CD1c-positive myeloid dendritic cell (primary cell): Measurements from ENCODE around the gene MRPL30.
"Not testable (repeated sequence)": the region's sequence is repeated elsewhere in the genome, so short reads cannot be mapped to it uniquely, and the experiment has no call there.

Source experiments
- DNase-seq: peaks from one replicate; pipeline ENCODE4 v3.0.0-alpha.2; 2016; ENCODE audit errors: extremely low spot score

MRPL30 gene

DNA sequence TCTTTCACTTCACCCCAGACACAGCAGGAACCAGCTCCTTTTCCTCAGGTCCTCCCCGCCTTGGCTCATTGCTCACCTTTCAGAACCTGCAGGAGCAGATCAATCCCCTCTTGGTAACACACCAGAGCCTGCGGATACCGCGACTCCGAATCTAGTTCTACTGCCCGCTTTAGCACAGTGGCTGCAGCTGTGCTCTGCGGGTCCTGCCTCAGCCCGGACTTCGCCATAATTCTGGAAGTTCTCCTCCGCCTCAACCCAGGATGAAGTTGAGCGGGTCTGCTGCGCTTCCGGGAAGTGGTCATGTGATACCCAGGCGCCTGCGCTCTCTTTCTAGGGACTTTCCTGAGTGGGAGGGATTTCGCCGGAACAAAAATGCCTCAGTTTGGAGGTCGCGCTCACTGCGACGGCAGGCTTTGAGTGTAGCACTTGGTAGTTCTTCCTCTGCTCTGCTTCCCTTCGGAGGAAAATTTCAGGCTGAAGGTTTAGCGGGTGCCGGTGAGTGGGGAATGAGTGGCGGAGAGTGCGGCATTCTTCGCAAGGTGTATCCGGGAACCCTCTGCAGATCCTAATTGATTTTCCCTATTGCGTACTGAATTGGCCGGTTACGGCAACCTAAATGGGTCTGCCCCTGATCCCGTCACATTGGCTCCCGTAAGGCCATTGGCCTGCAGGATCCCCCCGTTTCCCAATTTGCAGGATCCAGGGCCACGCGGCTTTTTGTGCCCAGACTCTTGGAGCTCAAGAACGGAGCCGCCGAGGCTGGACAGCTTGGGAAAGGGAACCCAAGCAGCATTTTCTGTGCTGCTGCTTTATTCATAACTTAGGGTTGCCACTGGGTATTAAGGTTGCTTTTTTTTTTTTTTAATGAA, at the start of gene MRPL30, which contains the start of gene MITD1:
Gene MRPL30 (plus strand): TSS at position 430 of the 869 bp plus-strand sequence. CDS start 5,020 bp downstream, outside the sequence.
Gene MITD1 (minus strand): TSS at position 304 of the 869 bp plus-strand sequence. CDS start 77 bp downstream, at position 227.
- peak; percentile 97 for DNase-seq

DNA sequence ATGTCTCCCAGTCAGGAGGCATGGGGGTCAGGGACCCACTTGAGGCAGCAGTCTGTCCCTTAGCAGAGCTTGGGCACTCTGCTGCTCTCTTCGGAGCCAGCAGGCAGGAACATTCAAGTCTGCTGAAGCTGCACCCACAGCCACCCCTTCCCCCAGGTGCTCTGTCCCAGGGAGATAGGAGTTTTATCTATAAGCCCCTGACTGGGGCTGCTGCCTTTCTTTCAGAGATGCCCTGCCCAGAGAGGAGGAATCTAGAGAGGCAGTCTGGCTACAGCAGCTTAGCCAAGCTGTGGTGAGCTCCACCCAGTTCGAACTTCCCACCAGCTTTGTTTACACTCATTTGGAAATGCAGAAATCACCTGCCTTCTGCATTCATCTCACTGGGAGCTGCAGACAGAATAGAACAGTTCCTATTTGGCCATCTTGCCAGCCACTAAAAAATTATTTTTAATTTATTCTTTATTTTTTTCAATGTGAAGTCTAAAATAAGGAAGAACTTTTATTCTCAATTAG, 45.9 kb upstream of the MRPL30 start:
- DNase-seq: not testable (repeated sequence)

DNA sequence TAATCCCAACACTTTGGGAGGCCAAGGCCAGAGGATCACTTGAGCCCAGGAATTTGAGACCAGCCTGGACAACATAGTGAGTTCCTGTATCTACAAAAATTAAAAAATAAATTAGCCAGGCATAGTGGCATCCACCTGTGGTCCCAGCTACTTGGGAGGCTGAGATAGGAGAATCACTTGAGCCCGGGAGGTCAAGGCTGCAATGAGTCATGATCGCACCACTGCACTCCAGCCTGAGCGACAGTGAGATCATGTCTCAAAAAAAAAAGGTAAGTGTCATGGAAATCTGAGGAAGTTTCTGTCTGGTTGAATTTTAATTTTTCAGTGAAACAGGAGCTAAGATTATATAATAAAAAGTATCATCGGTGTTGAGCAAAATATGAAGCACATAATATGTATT, 42.0 kb upstream of the MRPL30 start:
- DNase-seq: no peak

DNA sequence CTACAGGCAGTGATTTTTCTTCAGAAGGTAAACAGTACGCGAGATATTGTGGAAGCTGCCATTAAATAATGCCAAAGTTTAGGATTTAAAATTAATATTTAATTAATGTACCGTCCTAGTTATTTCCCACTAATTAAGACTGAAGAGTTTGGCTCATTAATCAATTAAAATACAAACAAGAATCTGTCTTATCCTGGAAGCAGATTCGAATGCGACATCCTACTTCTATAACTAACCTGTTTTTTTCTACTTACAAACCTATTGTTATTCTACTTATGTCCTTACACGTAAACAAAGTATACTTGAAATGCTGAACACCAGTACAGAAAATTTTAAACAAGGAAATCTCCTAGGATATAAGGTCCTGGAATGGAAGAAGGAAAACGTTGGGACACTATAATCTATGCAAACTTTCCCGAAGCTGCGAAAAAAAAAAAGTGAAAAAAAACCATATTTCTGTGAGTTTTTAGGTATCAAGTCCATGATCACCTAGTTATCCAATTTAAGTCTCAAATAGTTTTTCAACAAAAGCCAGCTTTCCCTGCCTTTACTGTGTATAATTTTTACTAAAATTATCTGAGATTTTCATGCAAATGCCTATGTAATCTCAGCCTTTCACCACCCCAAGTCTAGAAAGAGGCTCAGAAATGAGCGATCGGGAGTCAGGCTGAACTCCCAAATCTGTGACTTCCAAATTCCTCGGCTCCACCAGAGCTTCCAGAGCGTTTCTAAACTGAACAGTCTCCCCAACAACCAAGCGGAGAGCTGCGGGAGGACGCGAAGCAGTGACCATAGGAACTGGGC, 40.7 kb upstream of the MRPL30 start:
- DNase-seq: no peak

DNA sequence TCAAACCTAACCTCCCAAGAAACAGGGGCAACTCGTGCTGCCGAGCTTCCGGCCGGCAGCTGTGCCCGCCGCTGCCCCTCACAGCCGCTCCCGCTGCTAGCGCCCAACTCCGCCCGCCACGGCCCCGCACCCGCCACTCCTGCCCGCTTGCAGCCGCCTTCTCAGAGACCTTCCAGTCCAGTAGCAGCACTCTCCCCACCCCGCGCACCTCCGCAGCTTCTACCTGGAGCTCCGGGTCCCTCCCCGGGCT, 40.2 kb upstream of the MRPL30 start:
- DNase-seq: peak; percentile 48

DNA sequence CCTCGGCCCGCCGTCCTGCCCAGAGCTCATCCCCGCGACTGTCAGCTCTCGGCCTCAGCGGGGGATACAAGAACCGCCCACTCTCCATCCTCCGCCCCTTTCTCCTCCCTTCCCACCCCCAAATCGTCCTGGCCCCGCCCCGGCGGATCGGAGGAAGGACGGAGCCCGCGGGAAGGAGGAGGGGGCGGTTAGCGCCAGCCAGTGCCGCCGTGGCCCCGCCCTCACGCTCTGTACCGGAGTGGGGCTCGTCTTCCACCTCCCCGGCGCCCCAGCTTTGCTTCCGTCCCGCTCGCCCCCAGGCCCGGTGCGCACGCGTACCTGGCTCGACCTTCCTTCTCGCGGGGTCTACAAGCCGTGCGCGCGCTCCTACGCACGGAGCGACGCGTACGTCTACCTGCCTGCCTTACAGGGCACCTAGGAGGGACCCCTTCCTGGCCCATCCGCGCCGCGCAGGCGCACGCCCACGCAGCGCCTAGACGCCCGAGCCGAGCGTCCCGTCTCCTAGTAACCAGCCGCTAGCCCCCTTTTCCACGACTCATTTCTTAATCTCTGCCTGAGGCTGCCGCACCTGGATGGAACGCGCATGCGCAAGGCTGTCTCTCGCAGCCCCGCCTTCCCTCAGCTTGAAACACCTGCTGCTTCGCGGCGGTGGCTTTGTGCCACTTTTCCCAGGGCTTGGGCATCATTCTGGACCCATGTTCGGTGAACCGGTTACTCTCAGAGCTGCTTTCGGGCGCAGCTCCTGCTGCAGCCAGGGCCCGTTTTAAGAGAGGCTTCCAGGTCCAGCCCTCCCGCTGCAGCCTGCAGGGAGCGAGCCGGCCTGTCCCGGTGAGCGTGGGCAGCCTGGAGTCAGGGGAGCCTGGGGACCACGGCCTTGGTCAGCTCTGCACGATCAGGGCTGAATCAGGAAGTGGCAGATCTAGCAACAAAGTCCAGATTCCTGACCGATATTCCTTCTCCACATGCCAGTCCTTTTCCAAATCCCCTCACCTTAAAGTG, 39.6 kb upstream of the MRPL30 start, which contains the start of gene C2orf15:
Gene C2orf15 (plus strand): TSS at position 598 of the 999 bp plus-strand sequence. CDS start 8,852 bp downstream, outside the sequence.
- DNase-seq: peak; percentile 90

DNA sequence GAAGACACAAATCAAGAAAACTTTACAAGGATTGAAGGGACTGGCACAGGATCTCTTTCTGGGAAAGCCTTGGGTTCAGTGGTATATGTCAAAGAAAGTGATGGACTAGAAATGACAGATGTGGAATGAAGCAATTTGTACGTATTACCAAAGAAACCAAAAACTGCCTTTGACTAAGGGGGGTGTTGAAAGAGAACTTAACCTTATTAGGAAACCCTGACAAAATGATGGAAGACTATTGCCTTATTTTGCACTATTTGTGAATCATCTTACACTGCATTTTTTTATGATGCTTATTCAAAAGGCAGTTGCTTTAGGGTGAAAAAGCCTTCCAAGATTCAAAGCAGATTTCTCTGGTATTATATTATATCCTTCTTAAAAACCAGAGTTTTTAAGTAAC, 30.3 kb upstream of the MRPL30 start:
- DNase-seq: peak; percentile 38

DNA sequence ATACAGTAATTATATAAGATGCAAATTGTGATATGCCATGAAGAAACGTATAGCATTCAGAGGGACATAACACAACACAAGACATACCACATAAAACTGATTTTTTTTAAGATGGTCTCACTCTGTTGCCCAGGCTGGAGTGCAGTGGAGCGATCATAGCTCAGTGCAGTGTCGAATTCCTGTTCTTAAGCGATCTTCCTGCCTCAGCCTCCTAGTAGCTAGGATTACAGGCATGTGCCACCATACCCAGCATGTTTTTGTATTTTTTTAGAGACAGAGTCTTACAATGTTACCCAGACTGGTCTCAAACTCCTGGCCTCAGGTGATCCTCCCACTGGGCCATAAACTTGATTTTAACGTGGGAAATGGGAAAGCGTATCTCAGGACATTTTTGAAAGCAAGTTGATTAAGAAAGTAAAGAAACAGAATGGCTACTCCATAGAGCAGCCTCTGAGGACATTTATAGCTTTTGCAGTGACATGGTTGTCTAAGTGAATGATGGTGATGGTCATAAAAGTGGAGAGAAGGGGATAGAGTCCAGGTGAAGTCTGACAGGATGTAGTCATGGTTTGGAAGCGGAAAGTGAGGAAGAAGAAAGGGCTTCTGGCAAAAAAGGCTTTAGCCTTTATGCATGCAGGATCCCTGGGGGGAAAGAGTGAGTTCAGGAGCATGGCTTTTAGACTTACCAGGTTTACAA, 28.6 kb upstream of the MRPL30 start:
- DNase-seq: no peak

DNA sequence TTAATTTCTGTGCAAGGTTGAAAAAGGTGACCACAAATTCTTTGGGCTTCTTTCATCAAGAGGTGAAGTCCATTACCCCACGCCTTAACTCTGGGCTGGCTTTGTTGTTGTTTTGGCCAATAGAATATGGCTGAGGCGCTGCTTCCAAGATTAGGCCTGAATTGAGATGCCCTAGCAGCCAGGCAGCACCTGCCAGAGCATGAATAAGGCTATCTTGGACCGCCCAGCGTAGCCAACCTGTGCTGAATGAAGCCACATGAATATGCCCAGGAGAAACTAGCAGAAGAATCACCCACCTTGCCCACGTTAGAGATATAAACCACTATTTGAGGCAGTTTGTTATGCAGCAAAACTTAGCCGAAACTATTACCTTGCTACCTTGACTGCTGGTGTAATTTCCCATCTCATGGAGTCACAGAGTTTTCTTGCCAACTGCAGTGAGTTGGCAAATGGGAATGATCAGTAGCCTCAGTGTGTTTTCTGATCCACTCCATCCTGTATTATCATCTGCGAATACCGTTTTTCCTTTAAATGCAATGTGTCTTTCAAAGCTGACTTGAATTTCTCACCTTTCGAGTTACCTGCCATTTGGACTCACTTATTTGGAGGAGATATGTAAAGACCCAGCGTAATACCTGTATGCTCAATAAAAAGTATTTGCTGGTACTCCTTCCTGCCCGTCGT, 26.9 kb upstream of the MRPL30 start:
- no peak for DNase-seq

DNA sequence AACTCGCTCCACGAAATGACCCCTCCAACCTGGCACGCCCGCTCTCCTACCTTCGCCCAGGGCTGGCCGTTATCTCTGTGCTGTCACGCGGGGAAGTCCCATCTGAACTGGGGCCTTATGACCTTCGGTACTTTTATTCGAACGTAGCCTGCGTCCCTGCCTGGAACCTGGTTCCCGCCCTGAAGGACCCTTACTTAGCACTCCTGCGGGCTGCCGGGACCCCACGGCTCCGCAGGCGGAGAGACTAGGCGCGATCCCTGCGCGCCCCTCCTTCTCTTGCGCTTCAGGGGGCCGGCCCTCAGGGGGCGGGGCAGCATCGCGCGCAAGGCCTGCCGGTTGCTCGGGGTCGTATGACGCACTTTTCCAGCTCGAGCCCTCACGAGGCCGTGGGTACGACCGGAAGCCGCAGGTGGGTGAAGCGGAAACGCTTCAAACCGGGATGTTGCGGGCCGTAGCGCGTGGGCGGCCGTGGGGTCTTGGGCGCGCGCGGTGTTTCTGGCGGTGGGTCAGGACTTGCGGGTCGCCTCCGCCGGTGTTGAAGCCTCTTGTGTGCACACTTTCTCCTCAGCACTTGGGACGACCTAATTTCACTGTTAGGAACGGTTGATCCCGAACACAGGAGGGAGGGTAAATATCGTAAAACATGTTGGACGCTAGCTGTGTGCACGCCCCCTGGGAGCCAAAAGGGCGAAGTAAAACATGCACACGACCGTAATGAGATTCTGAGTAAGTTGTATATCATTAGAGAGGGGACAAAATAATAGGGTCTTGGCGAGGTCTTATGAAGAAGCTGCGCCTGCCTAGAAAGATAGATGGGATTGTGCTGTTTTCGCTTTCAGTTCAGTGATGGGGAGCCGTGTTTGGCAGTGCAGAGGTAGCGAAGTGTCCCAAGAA, 26.1 kb upstream of the MRPL30 start, which contains the start of the genes LIPT1 and TSGA10:
Gene LIPT1 (plus strand): TSS at position 325 of the 894 bp plus-strand sequence. CDS start 6,991 bp downstream, outside the sequence.
Gene TSGA10 (minus strand): TSS at position 300 of the 894 bp plus-strand sequence. CDS start 45,503 bp downstream, outside the sequence.
- peak; percentile 95 for DNase-seq

DNA sequence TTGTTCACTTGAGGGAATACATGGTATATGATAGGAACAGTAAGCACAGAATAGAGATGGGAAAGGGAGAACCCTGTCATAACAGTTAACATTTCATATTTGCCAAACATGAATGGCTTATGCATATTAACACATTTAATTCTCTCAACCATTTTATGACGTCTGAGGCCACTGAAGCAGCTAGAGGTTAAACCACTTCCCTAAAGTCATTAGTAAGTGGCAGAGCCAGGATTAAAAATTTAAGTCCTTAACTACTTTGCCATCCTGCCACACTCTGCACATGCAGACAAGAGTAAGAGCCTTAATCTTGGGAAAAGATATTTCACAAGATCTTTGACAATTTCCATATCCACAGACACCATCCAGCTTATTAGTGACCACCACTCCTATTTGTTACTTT, 24.1 kb upstream of the MRPL30 start:
- DNase-seq: no peak

DNA sequence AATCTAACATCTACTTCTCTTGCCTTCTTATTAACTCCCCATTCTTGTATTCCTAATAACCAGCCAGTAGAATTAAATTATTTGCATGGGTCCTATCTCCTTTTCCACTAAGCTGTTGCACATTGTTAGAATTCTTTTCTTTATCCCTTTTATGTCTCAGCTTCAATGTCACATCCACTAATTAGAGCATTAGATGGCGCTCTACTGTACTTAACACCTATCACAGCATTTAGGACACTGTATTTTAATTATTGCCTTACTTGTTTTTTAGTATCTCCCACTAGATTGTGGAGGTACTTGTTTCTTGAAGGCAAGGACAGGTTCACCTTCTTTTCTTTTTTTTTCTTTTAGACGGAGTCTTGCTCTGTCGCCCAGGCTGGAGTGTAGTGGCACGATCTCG, 22.4 kb upstream of the MRPL30 start:
- DNase-seq: no peak

DNA sequence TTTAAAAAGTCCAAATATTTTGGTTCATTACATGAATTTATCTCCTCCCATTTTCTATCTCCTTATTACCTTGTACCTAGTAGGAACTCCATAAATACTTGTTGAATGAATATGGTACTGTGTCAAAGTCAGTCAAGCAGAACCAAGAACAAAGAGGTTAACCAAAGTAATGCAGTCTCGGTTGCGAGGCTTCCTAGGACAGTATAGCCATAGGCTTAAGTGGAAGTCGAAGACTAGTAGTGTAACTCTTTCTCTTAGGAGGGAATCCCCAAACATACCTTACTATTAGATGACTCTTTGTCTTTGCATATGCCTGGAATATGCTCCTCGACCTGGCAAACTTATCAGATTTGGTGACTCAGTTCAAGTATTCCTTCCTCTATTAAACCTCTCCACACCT, 21.4 kb upstream of the MRPL30 start:
- DNase-seq: no peak

DNA sequence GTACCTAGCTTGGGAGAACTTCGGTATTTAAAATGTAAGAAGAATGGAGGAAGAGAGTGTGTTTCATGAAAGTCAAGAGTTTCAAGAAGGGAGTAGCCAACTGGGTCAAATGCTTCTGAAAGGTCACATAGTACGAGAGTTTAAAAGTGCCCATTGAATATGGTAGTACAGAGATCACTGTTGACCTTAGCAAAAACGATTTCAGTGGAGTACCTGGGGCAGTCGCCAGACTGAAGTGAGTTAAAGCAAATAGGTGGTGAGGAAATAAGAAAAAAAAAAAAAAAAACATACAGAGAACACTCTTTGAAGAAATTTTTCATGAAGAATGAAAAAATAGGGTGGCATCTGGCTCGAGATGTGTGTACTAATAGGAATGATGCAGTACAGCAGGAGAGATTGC, 14.8 kb upstream of the MRPL30 start:
- DNase-seq: no peak

DNA sequence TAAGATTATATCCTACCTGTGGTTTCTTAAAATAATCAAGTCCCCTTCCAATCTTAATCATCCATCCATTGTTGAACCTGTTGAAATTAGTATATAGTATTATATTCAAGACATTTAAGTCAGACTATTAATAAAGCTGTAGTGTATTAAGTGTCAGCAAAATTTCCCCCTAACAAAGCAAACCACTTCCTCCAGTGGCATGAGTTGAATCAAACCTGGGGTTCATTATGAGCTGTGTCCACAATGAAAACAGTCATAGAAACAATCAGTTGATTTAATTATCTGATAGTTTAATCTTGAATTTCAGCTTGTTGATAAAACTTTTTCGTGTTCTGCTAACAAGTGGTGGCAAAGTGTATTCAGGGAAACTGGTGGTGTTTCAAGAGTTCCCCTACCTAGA, 11.4 kb upstream of the MRPL30 start:
- no peak for DNase-seq

DNA sequence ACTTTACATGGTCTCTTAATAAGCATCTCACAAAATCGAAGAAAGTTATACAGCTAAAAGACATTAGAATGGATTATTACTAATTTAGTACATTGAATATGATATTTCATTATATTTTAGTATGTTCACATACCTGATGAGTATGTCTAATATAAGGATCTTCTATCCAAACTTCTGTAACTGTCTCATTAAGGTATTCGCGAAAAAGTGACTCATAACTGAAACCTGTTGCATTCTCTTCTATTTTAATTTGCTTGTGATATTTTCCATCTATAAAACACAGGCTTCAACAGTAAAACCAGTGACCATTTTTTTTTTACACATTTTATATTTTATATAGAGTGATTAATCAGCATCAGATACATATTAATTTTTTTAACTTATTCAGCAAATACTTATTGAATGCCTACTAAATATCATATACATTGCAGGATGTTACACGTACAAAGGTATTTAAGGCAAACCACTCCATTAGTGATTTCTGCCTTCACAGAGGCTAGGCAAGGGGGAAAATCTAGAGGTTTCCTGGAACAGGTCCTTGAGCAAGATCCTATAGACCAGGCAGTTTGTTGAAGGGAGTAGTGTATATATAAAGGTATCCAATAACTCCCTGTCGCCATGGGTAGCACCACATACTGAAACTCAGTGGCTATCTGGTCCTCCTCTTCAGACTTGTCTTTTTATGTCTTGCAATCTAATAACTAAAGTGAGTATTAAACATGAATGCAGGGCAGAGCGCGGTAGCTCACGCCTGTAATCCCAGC, 9.4 kb upstream of the MRPL30 start:
- DNase-seq: no peak

DNA sequence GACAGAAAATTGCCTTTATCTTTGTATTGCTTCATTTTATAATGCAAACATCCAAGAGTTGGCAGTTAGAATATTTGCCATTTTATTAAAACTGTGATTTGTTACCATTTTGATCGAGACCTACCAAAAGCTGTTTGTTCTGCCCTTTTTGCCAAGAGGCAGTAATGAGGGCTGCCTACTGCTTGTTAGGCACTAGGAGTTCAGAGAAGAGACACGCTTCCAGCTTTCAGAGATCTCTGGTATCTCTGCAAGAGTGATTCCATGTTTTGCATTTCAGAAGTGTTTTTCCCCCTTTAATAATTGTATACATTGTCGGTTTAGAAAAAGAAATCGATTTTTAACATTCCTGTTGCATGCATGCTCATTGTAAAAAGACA, 628 bp downstream of the MRPL30 start:
- DNase-seq: no peak

DNA sequence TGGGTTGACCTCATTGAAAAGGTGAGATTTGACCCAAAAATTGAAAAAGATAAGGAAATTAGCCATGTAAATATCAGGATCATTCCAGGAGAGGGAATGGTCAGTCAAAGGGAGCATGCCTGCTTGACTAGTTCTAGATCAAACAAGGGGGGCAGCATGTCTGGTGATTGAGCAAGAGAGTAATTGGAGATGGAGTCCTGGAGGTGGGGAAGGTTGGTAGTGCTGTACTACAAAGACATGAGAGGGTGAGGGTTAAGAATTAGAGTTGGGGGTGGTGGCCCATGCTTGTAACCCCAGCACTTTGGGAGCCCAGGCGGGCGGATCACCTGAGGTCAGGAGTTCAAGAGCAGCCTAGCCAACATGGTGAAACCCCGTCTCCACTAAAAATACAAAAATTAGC, 2.0 kb downstream of the MRPL30 start:
- no peak for DNase-seq
